Fibroblast of skin of scalp (primary cell): Measurements from ENCODE around the gene VIT.
"Not testable (repeated sequence)": the region's sequence is repeated elsewhere in the genome, so short reads cannot be mapped to it uniquely, and the experiment has no call there.

Experiments used
- DNase-seq: peaks from one replicate; pipeline ENCODE4 v3.0.0-alpha.2; 2013

The VIT gene

DNA sequence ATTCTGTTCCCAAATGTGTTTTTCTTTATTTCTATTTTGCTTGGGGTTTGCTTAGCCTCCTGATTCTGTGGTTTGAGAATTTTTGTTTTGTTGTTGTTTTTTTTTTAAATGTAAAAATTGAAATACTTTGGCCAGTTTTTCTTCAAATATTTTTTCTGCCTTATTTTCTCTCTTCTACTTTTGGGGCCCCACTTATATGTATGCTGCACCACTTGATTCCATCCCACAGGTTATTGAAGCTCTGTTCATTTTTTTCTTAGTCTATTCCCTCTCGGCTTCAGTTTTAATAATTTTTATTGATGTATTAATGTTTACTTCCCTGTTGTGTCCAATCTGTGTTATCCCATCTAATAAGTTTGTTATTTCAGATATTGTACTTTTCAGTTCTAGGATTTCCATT is 17.7 kb upstream of the VIT start:
- no peak for DNase-seq

- peak; percentile 58 for DNase-seq
These were observed 16.5 kb upstream of the VIT start for GRCh38 chr2:36680012-36680411.

DNA sequence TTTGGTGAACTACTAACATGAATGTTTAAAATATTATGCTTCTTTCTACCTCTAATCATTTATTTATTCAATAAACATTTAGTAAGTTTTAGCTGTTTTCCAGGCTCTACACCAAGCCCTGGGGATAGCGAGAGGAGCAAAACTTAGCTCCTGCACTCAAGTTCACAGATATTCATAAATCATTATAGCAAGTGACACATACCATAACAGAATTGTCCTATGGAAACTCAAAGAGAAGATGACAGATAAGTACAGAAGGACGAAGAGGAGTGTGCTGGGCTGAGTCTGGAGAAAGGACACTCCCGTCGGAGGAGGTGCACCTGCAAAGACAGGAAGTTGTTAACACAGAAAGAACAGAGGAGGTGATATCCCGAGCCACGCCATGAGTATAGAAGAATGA is 13.9 kb upstream of the VIT start:
- DNase-seq, result no peak

DNA sequence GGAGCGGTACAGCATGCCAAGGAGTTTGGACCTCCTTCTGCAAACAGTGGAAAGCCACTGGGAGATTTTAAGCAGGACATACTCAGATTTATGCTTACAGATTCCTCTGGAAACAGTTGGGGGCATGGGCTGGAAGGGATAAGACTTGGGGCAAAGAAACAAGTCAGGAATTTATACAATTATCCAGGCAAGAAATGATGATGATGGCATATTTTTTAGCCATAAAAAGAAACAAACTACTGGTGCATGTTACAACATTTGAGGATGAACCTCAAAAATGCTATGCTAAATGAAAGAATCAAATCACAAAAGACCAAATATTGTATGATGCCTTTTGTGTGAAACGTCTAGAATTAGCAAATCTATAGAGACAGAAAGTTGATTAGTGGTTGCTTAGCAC is 13.5 kb upstream of the VIT start:
- no peak for DNase-seq

DNA sequence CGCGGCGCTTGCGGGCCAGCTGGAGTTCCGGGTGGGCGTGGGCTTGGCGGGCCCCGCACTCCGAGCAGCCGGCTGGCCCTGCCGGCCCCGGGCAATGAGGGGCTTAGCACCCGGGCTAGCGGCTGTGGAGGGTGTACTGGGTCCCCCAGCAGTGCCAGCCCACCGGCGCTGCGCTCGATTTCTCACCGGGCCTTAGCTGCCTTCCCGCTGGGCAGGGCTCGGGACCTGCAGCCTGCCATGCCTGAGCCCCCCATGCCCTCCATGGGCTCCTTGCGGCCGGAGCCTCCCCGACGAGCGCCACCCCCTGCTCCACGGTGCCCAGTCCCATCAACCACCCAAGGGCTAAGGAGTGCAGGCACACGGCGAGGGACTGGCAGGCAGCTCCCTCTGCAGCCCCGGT is 8.2 kb upstream of the VIT start:
- DNase-seq, result not testable (repeated sequence)

DNA sequence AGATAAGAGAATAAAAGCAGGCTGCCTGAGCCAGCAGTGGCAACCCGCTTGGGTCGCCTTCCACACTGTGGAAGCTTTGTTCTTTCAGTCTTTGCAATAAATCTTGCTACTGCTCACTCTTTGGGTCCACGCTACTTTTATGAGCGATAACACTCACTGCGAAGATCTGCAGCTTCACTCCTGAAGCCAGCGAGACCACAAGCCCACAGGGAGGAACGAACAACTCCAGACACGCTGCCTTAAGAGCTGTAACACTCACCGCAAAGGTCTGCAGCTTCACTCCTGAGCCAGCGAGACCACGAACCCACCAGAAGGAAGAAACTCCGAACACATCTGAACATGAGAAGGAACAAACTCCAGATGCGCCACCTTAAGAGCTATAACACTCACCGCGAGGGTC is 7.5 kb upstream of the VIT start:
- not testable (repeated sequence) for DNase-seq

GRCh38 chr2:36692121-36692520 is 4.4 kb upstream of the VIT start:
- DNase-seq, result no peak

GRCh38 chr2:36693825-36694224 is 2.7 kb upstream of the VIT start:
- no peak for DNase-seq

DNA sequence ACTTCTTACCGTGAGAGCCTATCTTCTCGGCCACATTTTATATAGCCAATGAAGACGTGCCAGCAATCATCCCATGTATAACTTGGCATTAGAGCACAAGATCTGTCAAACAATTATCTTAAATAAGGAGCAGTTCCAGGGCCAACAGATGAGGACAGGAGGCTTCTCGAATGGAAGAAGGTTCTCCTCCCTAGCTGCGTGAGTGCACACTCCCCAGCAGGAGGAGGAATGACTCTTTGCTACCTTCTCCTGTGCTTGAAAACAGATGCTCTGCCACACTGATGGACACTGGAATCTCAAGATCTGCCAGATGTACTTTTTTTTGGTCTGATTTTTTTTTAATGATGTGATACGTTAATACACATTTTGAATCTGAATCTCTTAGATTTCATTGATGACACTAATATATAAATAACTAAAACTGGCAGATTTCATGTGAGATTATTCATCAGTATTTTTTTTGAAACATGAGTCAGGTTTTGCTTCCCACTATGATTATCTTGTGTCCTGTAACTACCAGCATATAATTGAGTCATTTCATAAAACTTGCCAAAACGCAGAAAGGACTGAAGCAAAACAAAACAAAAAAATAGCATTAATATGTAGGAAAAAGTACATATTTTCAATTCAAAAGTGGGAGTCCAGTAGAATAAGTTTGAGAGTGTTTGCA is 626 bp upstream of the VIT start:
- DNase-seq, result peak; percentile 61

DNA sequence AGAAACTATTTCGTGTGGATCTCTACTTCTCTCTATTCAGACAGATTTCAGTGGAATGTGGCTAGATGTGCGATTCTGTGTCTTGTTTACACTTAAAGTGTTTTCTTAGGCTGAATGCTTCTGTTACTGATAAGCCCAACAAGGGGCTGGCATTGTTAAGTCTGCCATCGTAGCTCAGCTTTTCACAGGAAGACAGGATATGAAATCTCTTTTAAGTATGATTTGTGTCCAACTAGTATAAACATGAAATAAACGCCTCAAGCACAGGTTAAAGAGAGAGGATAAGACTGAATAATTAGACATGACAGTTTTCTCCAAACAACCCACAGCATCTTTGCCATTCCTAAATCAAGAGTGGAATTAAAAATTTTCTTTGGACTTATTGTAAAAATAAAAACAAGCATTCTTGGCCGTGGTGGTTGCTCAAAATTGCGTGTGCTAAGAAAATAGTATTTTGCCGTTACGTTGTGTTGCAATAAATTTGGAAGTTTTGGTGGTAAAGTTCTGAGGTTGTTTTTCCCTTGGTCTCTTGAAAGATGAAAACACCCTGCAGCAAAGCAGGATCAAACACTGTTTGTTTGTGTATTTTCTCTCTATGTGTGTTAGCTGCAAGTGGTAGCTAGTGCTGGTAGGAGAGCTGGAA is 1.0 kb downstream of the VIT start:
- no peak for DNase-seq

DNA sequence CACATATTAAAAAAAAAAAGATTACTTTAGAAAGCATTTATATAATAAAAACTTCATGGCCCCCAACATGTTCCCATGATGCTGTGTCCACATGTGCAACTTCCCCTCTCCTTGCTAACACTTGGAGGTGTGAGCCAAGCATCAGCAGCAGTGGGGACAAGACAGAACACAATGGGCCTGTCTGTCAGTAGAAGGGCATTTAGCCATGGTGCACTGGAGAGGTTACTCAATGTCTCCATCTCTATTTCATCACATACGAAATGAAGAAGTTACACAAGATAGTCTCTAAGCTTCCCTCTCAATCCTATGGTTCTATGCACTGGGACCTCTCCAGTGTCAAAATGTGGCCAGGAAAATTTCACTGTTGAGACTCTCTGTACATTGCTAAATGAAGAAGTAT is 2.5 kb downstream of the VIT start:
- DNase-seq, result no peak

- DNase-seq, result no peak
These were observed 3.8 kb downstream of the VIT start for GRCh38 chr2:36700311-36700710.

- no peak for DNase-seq
These were observed 4.9 kb downstream of the VIT start for GRCh38 chr2:36701391-36701795.

DNA sequence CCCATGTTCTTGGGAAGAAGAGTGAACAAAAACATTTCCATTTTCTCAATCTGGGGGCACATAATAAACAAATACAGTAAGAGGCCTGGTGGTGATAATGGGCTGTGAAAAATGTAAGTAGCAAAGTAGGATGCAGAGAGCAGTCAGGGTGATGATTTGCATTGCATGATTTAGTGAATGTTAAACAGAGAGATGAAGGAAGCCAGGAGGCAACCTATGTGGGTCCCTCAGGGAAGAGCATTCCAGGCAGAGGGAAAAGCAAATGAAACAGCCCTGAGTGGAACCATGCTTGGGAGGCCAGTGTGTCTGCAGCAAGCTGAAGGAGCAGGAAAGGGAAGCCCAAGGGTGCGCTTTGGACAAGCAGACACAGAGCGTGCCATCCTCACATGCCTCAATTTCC is 5.4 kb downstream of the VIT start:
- DNase-seq, result no peak

GRCh38 chr2:36702781-36703180 is 6.3 kb downstream of the VIT start:
- no peak for DNase-seq

DNA sequence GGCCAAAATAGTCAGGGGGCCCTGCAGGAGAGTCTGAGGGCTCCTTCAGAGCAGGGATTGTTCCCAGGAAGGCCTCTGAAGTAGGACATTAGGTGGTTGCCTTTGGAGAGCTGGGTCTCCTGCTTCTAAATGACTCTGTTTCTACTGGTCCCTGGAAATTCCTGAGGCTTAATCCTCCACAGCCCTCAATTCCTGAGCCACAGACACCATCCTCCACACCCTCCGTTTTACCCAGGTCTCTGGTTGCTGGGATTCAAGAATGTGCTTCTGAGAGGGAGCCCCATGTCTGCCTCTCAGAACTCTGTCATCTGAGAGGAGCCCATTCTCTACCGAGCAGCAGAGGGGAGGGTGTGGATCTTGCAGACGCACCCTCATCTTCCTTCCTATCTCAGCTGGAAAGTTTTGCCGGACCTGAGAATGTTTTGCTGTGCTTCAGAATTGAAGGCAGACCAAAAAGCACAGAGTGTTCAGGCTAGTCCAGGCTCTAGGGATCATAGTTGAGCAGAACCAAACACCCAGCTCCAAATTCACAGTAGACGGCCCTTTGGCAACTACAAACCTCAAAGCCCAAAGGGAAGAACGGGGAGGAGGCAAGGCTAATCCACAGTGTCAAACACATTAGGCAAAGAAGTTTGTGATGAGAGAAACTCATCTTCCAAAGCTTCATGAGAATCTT is 8.1 kb downstream of the VIT start:
- no peak for DNase-seq

DNA sequence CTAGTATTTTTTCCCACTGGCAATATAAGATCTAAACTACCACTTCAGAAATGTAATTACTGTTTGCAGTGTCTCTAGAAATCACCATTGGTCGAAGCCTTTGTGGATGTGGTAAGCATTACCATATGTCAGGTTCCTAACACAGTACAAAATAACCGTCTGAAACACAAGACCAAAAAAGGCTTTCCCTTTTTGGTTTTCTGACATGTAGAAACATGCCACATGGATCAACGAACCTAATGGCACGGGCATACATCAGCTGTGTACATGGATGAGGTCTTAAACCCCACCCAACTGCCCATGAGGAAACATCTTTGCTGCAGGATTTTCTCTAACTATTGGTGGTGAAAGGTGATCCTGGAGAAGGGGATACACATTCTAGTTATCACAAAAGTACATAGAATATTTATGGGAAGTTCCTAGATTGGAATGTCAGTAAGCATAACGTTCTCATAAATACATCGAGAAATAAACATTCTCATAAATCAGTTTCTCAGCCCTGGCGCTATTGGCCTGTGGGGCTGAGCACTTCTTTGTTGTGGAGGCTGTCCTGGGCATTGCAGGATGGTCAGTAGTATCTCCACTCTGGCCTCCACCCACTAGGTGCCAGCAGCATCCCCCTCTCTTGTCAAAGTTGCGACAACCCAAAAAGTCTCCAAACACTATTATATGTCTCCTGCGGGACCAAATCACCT is 9.0 kb downstream of the VIT start:
- DNase-seq, result no peak

GRCh38 chr2:36706021-36706876 is 9.7 kb downstream of the VIT start:
- DNase-seq, result peak; percentile 67

DNA sequence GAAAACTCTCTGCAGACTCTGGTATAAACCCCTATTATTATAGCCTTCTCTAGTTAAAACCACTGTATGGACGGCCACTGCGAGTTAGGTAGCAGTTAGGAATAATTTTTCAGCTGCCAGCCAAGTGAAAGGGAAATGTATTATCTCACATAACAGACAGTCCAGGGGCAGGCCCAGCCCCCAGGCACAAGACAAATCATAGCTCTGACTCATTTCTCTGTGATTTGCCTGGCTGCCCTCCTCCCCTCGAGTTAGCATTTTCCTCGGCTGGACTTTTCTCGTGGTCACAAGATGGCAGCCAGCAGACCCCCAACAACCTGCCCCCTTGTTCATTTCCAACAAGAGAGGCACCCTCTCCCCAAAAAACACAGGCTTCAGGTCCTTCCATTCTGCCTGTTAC is 10.5 kb downstream of the VIT start:
- peak; percentile 84 for DNase-seq

- DNase-seq, result peak; percentile 95
These were observed 11.7 kb downstream of the VIT start for GRCh38 chr2:36708041-36708741.

DNA sequence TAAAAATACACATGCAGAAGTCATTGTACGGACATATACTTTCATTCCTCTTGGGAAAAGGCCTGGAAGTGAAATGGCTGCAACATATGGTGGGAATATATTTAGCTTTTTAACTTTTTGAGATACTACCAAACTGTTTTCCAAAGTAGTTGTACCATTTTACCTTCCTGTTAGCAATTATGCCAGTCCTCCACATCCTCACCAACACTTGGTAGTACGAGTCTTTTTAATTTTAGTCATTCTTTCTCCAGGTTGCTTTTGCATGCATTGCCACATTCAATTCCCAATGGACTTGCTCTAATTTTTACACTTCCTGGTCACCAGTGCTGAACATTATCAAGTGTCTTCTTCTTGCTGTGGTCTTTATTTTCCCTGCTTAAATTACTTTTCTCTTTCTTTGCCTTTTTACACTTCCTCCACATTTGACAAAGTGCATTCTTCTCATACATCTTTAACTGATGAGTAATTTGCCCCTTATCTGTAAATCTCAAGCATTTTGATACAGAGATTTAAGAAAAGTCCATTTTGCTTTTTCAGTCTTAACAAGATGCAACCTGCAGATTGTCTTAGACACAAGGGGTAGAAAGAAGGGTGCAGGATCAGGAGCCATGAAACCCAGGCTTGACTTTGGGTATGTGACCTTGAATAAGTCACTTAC is 14.5 kb downstream of the VIT start:
- no peak for DNase-seq
